ENCODE measurements around the gene SPOCK1.

Gene SPOCK1

GRCh38 chr5:137320056-137321045, 178.8 kb downstream of the SPOCK1 start:
- DNase-seq, result peak; percentile 38

DNA sequence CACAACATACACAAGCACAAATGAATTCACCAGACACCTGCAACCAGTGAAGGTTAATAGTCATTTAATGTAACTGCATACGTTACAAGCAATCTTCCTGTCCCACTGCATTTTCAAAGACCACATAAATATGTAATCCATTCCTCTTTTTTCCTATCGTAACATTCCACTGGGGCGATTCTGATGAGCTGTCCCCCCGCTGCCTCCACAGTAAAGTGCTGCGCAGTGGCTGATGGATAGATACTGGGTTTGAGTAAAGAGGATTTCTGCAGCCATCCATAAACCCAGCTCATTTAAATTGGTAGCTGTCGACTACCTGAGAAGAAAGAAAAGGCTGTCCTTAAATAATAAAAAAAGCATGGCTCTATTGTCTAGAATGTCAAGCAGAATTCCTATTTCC, 181.1 kb downstream of the SPOCK1 start:
- DNase-seq, result no peak

GRCh38 chr5:137316346-137316736, 182.8 kb downstream of the SPOCK1 start:
- no peak for DNase-seq

DNA sequence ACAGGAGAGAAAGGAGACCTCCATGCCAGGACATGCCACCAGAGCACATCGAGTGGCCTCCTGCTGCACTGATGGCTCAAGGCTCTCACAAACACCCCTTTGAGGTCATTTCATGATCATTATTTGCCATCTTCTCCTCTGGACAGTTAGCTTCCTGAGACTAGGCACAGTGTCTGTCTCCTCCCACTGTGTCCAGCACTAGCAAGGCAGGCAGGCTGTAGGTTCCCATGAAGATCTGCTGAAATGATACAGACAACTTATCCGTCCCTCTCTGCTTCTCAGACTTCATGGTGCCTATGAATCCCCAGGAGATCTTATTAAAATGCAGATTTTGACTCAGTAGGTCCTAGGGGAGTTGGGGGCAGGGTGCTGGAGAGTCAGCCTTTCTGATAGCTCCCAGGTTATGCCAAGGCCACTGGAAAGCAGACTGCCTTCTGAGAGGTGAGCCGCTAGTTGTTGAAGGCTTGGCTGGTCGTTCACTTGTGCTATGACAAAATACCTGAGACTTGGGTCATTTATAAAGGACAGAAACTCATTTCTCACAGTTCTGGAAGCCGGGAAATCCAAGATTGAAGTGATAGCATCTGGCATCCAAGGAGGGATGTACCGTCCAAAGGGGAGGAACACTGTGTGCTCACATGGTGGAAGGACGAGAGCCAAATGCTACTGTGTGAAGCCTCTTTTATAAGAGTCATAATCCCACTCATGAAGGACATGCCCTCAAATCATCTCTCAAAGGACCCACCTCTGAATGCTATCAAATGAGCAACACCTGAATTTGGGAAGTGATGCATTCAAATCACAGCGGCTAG, 183.4 kb downstream of the SPOCK1 start:
- no peak for DNase-seq

DNA sequence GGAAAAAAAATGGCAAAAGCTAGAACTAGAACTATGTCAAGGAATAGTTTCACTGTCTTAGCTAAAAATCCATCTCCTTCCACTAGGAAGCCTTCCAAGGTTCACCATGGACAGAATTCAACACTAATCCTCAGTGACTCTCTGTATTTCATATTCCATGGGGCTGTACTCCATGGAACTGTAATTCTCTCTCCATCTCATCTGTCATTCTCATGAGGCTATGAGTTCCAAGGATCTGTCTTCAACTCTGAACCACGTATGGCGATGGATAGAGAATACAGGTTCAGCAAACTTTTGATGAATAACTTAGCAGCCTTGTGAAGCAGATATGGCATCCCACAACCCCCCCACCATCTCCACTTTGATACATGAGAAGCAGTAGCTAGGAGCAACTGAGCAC, 184.0 kb downstream of the SPOCK1 start:
- no peak for DNase-seq

GRCh38 chr5:137313526-137314175, 185.5 kb downstream of the SPOCK1 start:
- no peak for DNase-seq

- DNase-seq, result no peak
Measured at GRCh38 chr5:137312011-137312410, 187.1 kb downstream of the SPOCK1 start.

- DNase-seq, result no peak
Measured at GRCh38 chr5:137310051-137310730, 188.9 kb downstream of the SPOCK1 start.

DNA sequence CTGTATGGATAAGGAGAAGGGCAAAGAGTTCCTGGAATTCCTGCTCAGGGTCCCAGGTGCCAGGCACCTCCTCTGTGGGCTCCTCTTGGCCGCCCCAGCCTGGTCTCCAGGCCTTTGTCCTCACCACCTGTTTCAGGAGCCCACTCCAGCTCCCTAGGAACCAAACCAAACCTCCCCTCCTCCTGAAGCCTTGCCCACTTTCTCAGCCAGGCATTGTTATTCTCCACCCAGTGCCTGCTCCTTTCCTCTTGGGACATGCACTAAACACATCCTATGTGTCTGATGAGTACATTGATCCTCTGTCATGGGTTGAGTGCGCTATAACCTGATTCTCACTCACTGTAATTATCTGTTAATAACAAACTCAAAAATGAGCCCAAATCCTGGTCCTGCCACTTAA, 189.8 kb downstream of the SPOCK1 start:
- no peak for DNase-seq

DNA sequence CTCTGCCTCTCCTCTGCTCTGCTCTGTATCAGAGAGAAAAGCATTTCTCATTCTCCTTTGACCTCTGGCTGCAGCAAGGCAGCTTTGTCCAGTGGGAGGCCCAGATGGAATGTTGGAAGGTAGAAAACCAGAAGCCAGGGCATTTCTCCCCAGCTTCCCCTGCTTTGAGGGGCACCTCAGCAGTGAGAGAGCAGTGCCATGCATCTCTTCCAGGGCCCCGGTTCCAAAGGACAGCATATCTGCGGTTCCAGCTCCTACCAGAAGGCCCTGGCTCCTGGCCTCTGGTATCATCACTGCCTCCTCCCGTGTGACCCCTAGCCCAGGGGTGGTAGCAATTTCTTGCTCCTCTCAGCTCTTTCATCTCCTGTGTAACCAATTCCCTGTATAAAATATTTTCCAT, 190.8 kb downstream of the SPOCK1 start:
- DNase-seq, result no peak

GRCh38 chr5:137306903-137307302, 192.2 kb downstream of the SPOCK1 start:
- DNase-seq, result no peak

DNA sequence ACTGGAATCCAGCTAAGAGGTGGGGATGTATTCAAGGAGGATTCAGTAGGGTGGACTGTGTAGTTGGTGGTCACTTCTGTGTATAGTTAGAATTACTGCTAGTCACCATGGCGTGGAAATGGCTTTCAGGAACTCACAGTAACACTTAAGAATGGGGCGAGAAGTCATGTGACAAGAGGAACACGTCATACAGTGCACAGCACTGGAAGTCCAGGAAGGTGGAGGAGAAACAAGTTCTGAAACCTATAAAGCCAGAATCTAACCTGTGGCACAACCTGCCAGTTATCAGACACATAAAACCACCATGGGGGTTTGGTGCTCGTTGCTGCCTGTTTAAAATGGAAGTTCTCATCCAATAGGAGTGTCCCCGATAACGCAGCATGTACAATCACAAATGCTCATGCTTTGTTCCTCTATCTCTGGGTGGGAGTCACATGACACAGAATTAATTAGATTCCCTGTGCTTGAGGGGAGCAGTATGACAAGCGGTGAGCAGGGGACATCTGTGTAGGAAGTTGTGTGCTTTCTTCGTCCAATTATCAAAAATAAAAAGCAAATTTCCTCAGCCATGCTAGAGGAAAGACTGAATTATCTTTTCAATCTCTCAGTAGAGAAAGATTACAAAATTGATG, 193.0 kb downstream of the SPOCK1 start:
- no peak for DNase-seq

- no peak for DNase-seq
Measured at GRCh38 chr5:137304226-137304874, 194.8 kb downstream of the SPOCK1 start.

GRCh38 chr5:137303509-137303908, 195.6 kb downstream of the SPOCK1 start:
- no peak for DNase-seq

DNA sequence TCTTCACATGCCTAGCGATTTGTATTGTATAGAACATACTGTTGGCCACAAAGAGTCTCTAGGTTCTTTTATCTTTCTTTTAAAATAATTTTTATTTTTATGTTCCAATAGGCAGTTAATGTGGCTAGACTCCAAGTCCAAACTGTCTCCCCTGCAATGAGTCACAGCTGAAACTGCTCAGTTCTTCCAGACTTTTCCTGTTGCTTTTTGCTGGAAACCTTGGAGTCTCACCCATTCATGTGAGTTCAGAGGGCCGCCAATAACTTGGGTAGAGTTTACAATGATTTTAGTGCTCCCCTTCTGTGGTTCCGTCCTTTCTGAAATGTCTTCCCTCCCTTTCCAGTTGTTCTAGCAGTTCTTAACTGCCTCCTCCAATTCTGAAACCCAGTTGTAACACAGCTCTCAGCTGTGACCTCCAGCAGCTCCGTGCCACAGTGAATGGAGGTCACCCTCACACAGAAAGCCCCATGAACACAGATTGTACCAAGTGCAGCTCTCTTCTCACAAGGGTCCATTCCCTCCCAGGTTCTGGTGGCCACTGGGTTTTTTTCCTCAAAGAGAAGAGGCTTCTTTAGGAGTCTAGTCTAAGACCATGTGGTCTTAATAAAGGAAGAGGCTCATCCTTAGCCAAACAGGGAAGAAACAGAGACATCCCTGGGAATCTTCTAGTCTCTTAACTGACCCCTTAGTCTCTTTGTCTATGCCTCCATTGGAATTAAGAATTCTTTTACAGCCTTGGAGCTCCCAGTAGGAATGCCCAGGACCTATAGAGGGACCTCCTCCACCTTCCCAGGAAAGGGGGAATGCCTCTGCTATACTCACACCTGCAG, 198.5 kb downstream of the SPOCK1 start:
- no peak for DNase-seq

DNA sequence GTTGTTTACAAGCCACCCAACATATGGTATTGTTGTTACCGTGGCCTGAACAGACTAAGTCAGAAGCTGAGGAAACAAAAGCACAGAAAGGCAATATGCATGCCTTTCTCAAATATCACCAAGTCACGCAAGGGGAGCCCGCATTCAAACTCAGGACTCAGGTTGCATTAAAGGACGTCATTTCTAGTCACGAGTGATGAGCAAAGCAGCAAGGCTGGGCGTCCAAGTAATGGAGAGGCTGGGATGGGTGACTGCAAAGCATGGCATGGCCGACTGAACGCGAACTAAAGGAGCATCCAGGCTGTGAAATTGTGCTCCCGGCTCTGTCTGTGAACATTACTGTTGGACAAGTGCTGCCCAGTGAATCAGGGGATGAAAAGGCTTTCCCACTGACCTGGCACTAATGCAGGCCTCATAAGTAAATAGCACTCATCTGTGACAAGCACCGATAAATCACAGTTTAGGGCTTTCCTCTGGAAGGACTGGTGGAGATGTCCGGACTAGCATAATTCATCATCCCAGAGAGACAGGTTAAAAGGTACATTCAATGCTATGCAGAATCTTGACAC, 202.8 kb downstream of the SPOCK1 start:
- no peak for DNase-seq

- no peak for DNase-seq
Measured at GRCh38 chr5:137294604-137295003, 204.5 kb downstream of the SPOCK1 start.

GRCh38 chr5:137292461-137293027, 206.6 kb downstream of the SPOCK1 start:
- no peak for DNase-seq

DNA sequence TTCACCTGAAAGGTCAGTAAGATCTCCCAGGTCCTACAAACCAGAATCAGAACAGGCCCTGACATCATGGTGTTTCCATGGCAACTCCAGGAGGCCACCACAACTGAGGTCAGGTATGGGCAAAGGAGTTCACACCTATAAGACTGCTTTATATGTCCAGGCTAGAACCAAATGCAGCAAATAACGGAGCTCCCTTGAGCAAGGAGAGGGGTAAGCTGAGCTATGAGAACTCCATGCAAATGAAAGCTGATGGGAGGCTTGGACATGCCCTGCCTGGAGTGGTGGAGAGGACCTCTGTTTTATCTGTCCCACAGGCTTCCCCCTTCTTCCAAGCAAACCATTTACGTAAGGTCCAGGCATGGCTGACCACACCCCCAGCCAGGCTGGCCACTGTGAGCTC, 207.7 kb downstream of the SPOCK1 start:
- no peak for DNase-seq

GRCh38 chr5:137291031-137291430, 208.1 kb downstream of the SPOCK1 start:
- DNase-seq, result no peak

Data from CD4-positive, alpha-beta T cell treated with Interleukin-12 subunit alpha and Interleukin-12 subunit beta, for 1 hour (primary cell).